HG03432 (cell line): ENCODE results near the gene COL6A2.
"Not testable (repeated sequence)": the region's sequence is repeated elsewhere in the genome, so short reads cannot be mapped to it uniquely, and the experiment has no call there.

Experiments used
- ATAC-seq: cut with Tn5 transposase; IDR thresholded peaks from one replicate; pipeline ENCODE4 v1.9.1; 2021; ENCODE audit warnings: mild to moderate bottlenecking, moderate library complexity; ENCODE audit not compliant: unreplicated experiment

COL6A2 gene

GRCh38 chr21:46137908-46138307 is 40.0 kb downstream of the COL6A2 start:
- no peak for ATAC-seq

- ATAC-seq = no peak
Observed at GRCh38 chr21:46138383-46138970, 40.6 kb downstream of the COL6A2 start.

- no peak for ATAC-seq
Observed at GRCh38 chr21:46139686-46140085, 41.8 kb downstream of the COL6A2 start.

GRCh38 chr21:46140352-46141003 is 42.6 kb downstream of the COL6A2 start:
- not testable (repeated sequence) for ATAC-seq

GRCh38 chr21:46141767-46142581 is 44.1 kb downstream of the COL6A2 start:
- no peak for ATAC-seq

- no peak for ATAC-seq
Observed at GRCh38 chr21:46142582-46143473, 44.9 kb downstream of the COL6A2 start.

- ATAC-seq = no peak
Observed at GRCh38 chr21:46144464-46145070, 46.7 kb downstream of the COL6A2 start.

- ATAC-seq = no peak
Observed at GRCh38 chr21:46145159-46145839, 47.4 kb downstream of the COL6A2 start.

- no peak for ATAC-seq
Observed at GRCh38 chr21:46145840-46146691, 48.2 kb downstream of the COL6A2 start.

GRCh38 chr21:46146856-46147255 is 48.9 kb downstream of the COL6A2 start:
- ATAC-seq = no peak

- not testable (repeated sequence) for ATAC-seq
Observed at GRCh38 chr21:46147429-46147828, 49.5 kb downstream of the COL6A2 start.

- ATAC-seq = no peak
Observed at GRCh38 chr21:46148106-46148505, 50.2 kb downstream of the COL6A2 start.

GRCh38 chr21:46149205-46149901 is 51.4 kb downstream of the COL6A2 start:
- no peak for ATAC-seq

GRCh38 chr21:46150073-46150472 is 52.2 kb downstream of the COL6A2 start:
- no peak for ATAC-seq

- ATAC-seq = no peak
Observed at GRCh38 chr21:46150491-46151121, 52.7 kb downstream of the COL6A2 start.

- no peak for ATAC-seq
Observed at GRCh38 chr21:46151261-46151988, 53.5 kb downstream of the COL6A2 start.
